K562 (cell line): ENCODE data around the gene SPIB. TPM values are rescaled to one million over a fixed set of nuclear protein-coding genes. Genes with fewer than 3 reads are reported as not detected.

ENCODE experiments used
- ATAC-seq: fragments of 200-7000 bp; cut with Tn5 transposase; 3 replicates; pipeline ENCODE4 v1.9.1; 2020; ENCODE audit warnings: moderate library complexity
- BruUV-seq: library from RNA; stranded (reverse); fragments of 400-500 nt; replicated peaks from 2 replicates; lab custom pipeline; 2021; lab: Mats Ljungman, UMichigan
- CTCF ChIA-PET: fragments of 300-600 bp; formaldehyde crosslinking; extraction: SDS; loops from one replicate; lab custom pipeline; 2021; ENCODE audit warnings: low intra/inter-chr PET ratio; lab: Yijun Ruan, JAX
- POLR2A ChIA-PET: fragments of 300-600, 350-650 bp; sonication (Branson Sonifier 250); formaldehyde crosslinking; extraction: SDS; loops from one replicate; lab custom pipeline; 2021; ENCODE audit warnings: antibody characterized with exemption, inconsistent platforms; lab: Yijun Ruan, JAX
- DNase-seq, 4 experiments: peaks; one replicate each; pipeline versions ENCODE4 v3.0.0 to v3.0.0-alpha.2; 2011 to 2018; ENCODE audit warnings: low spot score in 3 of 4, mixed read lengths in 3 of 4; ENCODE audit errors: extremely low read depth in 1 of 4
- FAIRE-seq: peaks from 2 replicates; lab custom pipeline; 2011; peaks lifted over from hg19 to GRCh38; lab: Jason Lieb, UNC
- H2AFZ ChIP-seq: 2 replicates; pipeline ENCODE4 v1.6.0; 2011; ENCODE audit warnings: low read depth, low read length, control low read depth, inconsistent platforms
- H3K27ac ChIP-seq: fragments of 200-600 bp; 3 replicates; pipeline ENCODE4 v1.8.0; 2011; ENCODE audit warnings: low read depth, mild to moderate bottlenecking, control low read depth, inconsistent platforms, low read length, moderate library complexity, mixed read lengths; ENCODE audit errors: extremely low read depth
- H3K27me3 ChIP-seq, 2 experiments: fragments of 300-600 bp in 1 of 2; 2 replicates in 1 of 2; 3 replicates in 1 of 2; pipeline versions ENCODE4 v1.6.0 to v1.8.0; 2011; ENCODE audit warnings: inconsistent platforms in 2 of 2, low read length in 2 of 2, mild to moderate bottlenecking in 1 of 2, mixed read lengths in 1 of 2, moderate library complexity in 1 of 2; ENCODE audit not compliant: control insufficient read depth in 2 of 2, insufficient read depth in 2 of 2
- H3K36me3 ChIP-seq: fragments of 300-600 bp; 3 replicates; pipeline ENCODE4 v1.8.0; 2011; ENCODE audit warnings: mild to moderate bottlenecking, low read length, inconsistent platforms; ENCODE audit not compliant: control insufficient read depth, insufficient read depth
- H3K4me1 ChIP-seq, 2 experiments: fragments of 200-600 bp in 1 of 2; replicated peaks in 1 of 2; 2 replicates in 1 of 2; 3 replicates in 1 of 2; pipeline versions ENCODE4 v1.5.1 to v1.8.0; 2011; ENCODE audit warnings: inconsistent platforms in 2 of 2, low read length in 2 of 2, mild to moderate bottlenecking in 1 of 2, mixed read lengths in 1 of 2, moderate library complexity in 1 of 2; ENCODE audit not compliant: control insufficient read depth in 2 of 2, insufficient read depth in 2 of 2
- H3K4me2 ChIP-seq: 2 replicates; pipeline ENCODE4 v1.6.1; 2011; ENCODE audit warnings: low read length, control low read depth, inconsistent platforms, mixed read lengths; ENCODE audit not compliant: insufficient read depth
- H3K4me3 ChIP-seq: fragments of 200-600 bp; sonication (generic), shearing (Covaris generic); 2 replicates; pipeline ENCODE4 v1.5.1; 2016; ENCODE audit warnings: control low read depth, inconsistent platforms
- H3K79me2 ChIP-seq: fragments of 200-600 bp; 3 replicates; pipeline ENCODE4 v1.8.0; 2011; ENCODE audit warnings: low read length, inconsistent platforms; ENCODE audit not compliant: control insufficient read depth, insufficient read depth
- H3K9ac ChIP-seq, 2 experiments: 2 replicates each; pipeline versions ENCODE4 v1.6.0 to v1.6.1; 2011; ENCODE audit warnings: low read depth in 2 of 2, low read length in 2 of 2, control low read depth in 1 of 2, inconsistent platforms in 1 of 2, mild to moderate bottlenecking in 1 of 2, mixed read lengths in 1 of 2; ENCODE audit not compliant: insufficient read depth in 1 of 2
- H3K9me1 ChIP-seq: one replicate; pipeline ENCODE4 v1.6.0; 2011; ENCODE audit warnings: inconsistent platforms, mild to moderate bottlenecking, low read length, moderate library complexity; ENCODE audit not compliant: control insufficient read depth, insufficient read depth
- H3K9me3 ChIP-seq: replicated peaks from 2 replicates; pipeline ENCODE4 v1.5.1; 2011; ENCODE audit warnings: low read depth, low read length, inconsistent platforms; ENCODE audit not compliant: control insufficient read depth, insufficient read depth
- H4K20me1 ChIP-seq: replicated peaks from 2 replicates; pipeline ENCODE4 v1.6.1; 2011; ENCODE audit warnings: low read length, inconsistent platforms, mixed read lengths; ENCODE audit not compliant: control insufficient read depth, insufficient read depth
- ELF2 ChIP-seq: fragments of 250-450 bp; sonication (Bioruptor Pico); IDR thresholded peaks from 2 replicates; pipeline ENCODE4 v1.5.0; 2021; ENCODE audit warnings: mild to moderate bottlenecking
- MTA2 ChIP-seq: fragments of 450-650 bp; IDR thresholded peaks from 2 replicates; pipeline ENCODE4 v1.6.1; 2016; ENCODE audit warnings: low read depth
- POLR2AphosphoS5 ChIP-seq: IDR thresholded peaks from 2 replicates; pipeline ENCODE4 v1.6.1; 2011; ENCODE audit warnings: mild to moderate bottlenecking, low read depth, low read length, moderate library complexity; ENCODE audit not compliant: control insufficient read depth, insufficient read depth
- POLR2G ChIP-seq: fragments of 200-400 bp; formaldehyde crosslinking; IDR thresholded peaks from 2 replicates; pipeline ENCODE4 v1.6.1; 2017; ENCODE audit warnings: low read depth, mild to moderate bottlenecking, antibody characterized with exemption, low read length, moderate library complexity
- POLR2H ChIP-seq: IDR thresholded peaks from 2 replicates; pipeline ENCODE4 v1.6.1; 2016; ENCODE audit warnings: missing genetic modification characterization, low read depth, mild to moderate bottlenecking, control low read depth, missing compliant biosample characterization, moderate library complexity
- WGBS: fragments of 100-300 bp; shearing (Covaris generic); methylation state at CpG from one replicate; pipeline ENCODE4 v1.1.6; 2016; ENCODE audit warnings: low coverage, mixed read lengths; ENCODE audit not compliant: insufficient coverage; ENCODE audit errors: missing lambda C conversion rate; 5-methylcytosine and 5-hydroxymethylcytosine counted together
- in situ Hi-C: fragments of 300-500 bp; cut with MboI; formaldehyde crosslinking; loops from 4 replicates; pipeline ENCODE4 v1.15.0; 2018; ENCODE audit warnings: inconsistent platforms, mixed read lengths
- intact Hi-C: fragments of 100-400 bp; cut with micrococcal nuclease; formaldehyde crosslinking; loops from 2 replicates; pipeline ENCODE4 v1.14.2; 2022
- polyA plus RNA-seq, 8 experiments: library from polyadenylated mRNA; depleted of rRNA in 4 of 8; stranded (reverse) in 5 of 8; unstranded in 3 of 8; fragments of >200 nt; fragmentation: Nextera tagmentation in 2 of 8; fragmentation: Illumina TruSeq in 1 of 8; extraction: Ambion mirVana in 2 of 8; extraction: Trizol in 1 of 8; gene quantifications; 2 replicates each; pipeline versions ENCODE4 v1.2.1 to v1.2.3, GENCODE V29; 2011 to 2014; ENCODE audit warnings: inconsistent platforms in 1 of 8, missing spikeins in 1 of 8
- total RNA-seq, 7 experiments: library from RNA; depleted of rRNA in 6 of 7; stranded (reverse); fragments of >200 nt in 6 of 7; fragmentation: Illumina TruSeq in 2 of 7; extraction: Trizol in 2 of 7; gene quantifications; 2 replicates each; pipeline versions ENCODE4 v1.2.1 to v1.2.3, GENCODE V29; 2011 to 2021; ENCODE audit warnings: low replicate concordance in 1 of 7
- TF ChIP-seq, protein P1 (sequence below): fragments of 450-650 bp; IDR thresholded peaks from 2 replicates; pipeline ENCODE4 v1.6.1; 2016; ENCODE audit warnings: mild to moderate bottlenecking
- TF ChIP-seq, protein P2 (sequence below), 2 experiments: fragments of 450-650 bp in 1 of 2; IDR thresholded peaks; 2 replicates each; pipeline ENCODE4 v1.6.1; 2011 to 2017; ENCODE audit warnings: low read depth in 2 of 2, antibody characterized with exemption in 1 of 2, borderline replicate concordance in 1 of 2, low read length in 1 of 2, mild to moderate bottlenecking in 1 of 2, mixed read lengths in 1 of 2; ENCODE audit not compliant: control insufficient read depth in 1 of 2
- TF ChIP-seq, protein P3 (sequence below), 2 experiments: IDR thresholded peaks; 2 replicates each; pipeline ENCODE4 v1.6.1; 2012; ENCODE audit warnings: improper control_type of control experiment in 2 of 2, low read depth in 2 of 2, low read length in 2 of 2, borderline replicate concordance in 1 of 2

The SPIB gene
- total and polyA plus RNA-seq, 9 of the 15 experiments (the other 6 are each of a cell fraction or from before 2014, with no cell fraction given), result 0.06 to 1.0 (median 0.43) TPM; not detected in 1

DNA sequence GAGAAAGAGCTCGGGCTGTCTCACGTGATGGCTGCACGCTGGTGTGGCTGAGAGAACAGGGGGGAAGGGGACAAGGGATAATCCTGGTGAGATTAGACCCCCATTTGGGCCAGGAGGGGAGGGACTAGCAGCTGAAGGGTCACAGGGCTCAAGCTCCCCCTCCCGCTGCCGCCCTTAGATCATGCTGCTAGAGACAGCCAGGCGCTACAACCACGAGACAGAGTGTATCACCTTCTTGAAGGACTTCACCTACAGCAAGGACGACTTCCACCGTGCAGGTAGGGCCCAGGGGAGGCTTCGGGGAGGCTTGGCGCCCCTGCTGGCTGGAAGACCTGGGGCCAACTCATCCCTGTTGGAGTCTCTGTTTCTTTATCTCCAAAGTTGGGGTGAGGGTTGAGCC, 39.1 kb upstream of the SPIB start:
- TF ChIP-seq POLR2H (tag), result no peak
- no peak for TF ChIP-seq MTA2
- TF ChIP-seq, protein P1, sequence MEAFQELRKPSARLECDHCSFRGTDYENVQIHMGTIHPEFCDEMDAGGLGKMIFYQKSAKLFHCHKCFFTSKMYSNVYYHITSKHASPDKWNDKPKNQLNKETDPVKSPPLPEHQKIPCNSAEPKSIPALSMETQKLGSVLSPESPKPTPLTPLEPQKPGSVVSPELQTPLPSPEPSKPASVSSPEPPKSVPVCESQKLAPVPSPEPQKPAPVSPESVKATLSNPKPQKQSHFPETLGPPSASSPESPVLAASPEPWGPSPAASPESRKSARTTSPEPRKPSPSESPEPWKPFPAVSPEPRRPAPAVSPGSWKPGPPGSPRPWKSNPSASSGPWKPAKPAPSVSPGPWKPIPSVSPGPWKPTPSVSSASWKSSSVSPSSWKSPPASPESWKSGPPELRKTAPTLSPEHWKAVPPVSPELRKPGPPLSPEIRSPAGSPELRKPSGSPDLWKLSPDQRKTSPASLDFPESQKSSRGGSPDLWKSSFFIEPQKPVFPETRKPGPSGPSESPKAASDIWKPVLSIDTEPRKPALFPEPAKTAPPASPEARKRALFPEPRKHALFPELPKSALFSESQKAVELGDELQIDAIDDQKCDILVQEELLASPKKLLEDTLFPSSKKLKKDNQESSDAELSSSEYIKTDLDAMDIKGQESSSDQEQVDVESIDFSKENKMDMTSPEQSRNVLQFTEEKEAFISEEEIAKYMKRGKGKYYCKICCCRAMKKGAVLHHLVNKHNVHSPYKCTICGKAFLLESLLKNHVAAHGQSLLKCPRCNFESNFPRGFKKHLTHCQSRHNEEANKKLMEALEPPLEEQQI, result no peak
- TF ChIP-seq, protein P2, sequence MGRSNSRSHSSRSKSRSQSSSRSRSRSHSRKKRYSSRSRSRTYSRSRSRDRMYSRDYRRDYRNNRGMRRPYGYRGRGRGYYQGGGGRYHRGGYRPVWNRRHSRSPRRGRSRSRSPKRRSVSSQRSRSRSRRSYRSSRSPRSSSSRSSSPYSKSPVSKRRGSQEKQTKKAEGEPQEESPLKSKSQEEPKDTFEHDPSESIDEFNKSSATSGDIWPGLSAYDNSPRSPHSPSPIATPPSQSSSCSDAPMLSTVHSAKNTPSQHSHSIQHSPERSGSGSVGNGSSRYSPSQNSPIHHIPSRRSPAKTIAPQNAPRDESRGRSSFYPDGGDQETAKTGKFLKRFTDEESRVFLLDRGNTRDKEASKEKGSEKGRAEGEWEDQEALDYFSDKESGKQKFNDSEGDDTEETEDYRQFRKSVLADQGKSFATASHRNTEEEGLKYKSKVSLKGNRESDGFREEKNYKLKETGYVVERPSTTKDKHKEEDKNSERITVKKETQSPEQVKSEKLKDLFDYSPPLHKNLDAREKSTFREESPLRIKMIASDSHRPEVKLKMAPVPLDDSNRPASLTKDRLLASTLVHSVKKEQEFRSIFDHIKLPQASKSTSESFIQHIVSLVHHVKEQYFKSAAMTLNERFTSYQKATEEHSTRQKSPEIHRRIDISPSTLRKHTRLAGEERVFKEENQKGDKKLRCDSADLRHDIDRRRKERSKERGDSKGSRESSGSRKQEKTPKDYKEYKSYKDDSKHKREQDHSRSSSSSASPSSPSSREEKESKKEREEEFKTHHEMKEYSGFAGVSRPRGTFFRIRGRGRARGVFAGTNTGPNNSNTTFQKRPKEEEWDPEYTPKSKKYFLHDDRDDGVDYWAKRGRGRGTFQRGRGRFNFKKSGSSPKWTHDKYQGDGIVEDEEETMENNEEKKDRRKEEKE (IDR thresholded peaks at IDR 0.05; ENCODE audit: borderline replicate concordance in 1 of 2, control insufficient read depth in 1 of 2, low read depth in 2 of 2, low read length in 1 of 2), result no peak
- TF ChIP-seq, protein P3, sequence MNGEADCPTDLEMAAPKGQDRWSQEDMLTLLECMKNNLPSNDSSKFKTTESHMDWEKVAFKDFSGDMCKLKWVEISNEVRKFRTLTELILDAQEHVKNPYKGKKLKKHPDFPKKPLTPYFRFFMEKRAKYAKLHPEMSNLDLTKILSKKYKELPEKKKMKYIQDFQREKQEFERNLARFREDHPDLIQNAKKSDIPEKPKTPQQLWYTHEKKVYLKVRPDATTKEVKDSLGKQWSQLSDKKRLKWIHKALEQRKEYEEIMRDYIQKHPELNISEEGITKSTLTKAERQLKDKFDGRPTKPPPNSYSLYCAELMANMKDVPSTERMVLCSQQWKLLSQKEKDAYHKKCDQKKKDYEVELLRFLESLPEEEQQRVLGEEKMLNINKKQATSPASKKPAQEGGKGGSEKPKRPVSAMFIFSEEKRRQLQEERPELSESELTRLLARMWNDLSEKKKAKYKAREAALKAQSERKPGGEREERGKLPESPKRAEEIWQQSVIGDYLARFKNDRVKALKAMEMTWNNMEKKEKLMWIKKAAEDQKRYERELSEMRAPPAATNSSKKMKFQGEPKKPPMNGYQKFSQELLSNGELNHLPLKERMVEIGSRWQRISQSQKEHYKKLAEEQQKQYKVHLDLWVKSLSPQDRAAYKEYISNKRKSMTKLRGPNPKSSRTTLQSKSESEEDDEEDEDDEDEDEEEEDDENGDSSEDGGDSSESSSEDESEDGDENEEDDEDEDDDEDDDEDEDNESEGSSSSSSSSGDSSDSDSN (IDR thresholded peaks at IDR 0.05; ENCODE audit: borderline replicate concordance in 1 of 2, low read depth in 2 of 2, low read length in 2 of 2), result no peak
- no peak for TF ChIP-seq ELF2 (CRISPR knock-in tag)
- TF ChIP-seq POLR2AphosphoS5, result no peak
- TF ChIP-seq POLR2G, result peak; percentile 35; the same call in 1 of the 2 replicates
- 87% methylated on average over 9 of the region's 11 CpGs for WGBS
- no peak for FAIRE-seq

More for the DNA sequence above, 39.1 kb upstream of the SPIB start:
- peaks cover 34% of the 10 kb centered on the region for H3K79me2 ChIP-seq
- H3K4me1 ChIP-seq, result peaks cover 19 to 68% of the 10 kb centered on the region in 2 experiments
- H3K9ac ChIP-seq, result peak overlapping the region in 1 of 2 experiments; percentile 70; a peak in 2 of 4 replicates
- H3K4me2 ChIP-seq, result no peak overlapping the region; the same call in 1 of the 2 replicates
- in situ Hi-C loops, result no loop called here
- ChIA-PET POLR2A (no interaction called here), CTCF (no interaction called here)
- BruUV-seq, result no TSS peak
- H2AFZ ChIP-seq, result no peak overlapping the region
- peaks cover 2% of the 10 kb centered on the region for H4K20me1 ChIP-seq
- H3K4me3 ChIP-seq, result no peak overlapping the region
- H3K27me3 ChIP-seq, result no peaks in the 10 kb centered on the region
- no peak overlapping the region for H3K27ac ChIP-seq
- intact Hi-C loops, result loop anchor here (5.0 kb wide), 1 partner anchor 278 kb away; no protein-coding TSS in a partner anchor
- peak in 1 of 4 experiments; percentile 2 for DNase-seq
- H3K36me3 ChIP-seq, result peaks cover 59% of the 10 kb centered on the region; the same call in 2 of the 3 replicates
- H3K9me3 ChIP-seq, result no peaks in the 10 kb centered on the region
- no peaks in the 10 kb centered on the region for H3K9me1 ChIP-seq
- no peak for ATAC-seq
